ENCODE data around the gene THADA.

The THADA gene

GRCh38 chr2:43328133-43328532 lies 267.7 kb downstream of the THADA start:
- H3K27me3 ChIP-seq (ENCODE audit: low read depth, low read length): no peaks in the 10 kb centered on the region
- TF ChIP-seq CTCF (IDR thresholded peaks at IDR 0.05; ENCODE audit: low read depth, low read length) (no peak), EZH2phosphoT487 (IDR thresholded peaks at IDR 0.05; ENCODE audit: low read depth) (no peak)
- H3K4me2 ChIP-seq (ENCODE audit: low read length): no peak overlapping the region
- no peak overlapping the region for H3K27ac ChIP-seq (ENCODE audit: low read length)
- no peak overlapping the region for H3K9ac ChIP-seq (ENCODE audit: low read length)
- no peak overlapping the region for H2AFZ ChIP-seq (ENCODE audit: low read depth, low read length)
- no peaks in the 10 kb centered on the region for H4K20me1 ChIP-seq (ENCODE audit: insufficient read depth, low read length)
- no peaks in the 10 kb centered on the region for H3K4me1 ChIP-seq (ENCODE audit: low read length)
- H3K9me3 ChIP-seq (ENCODE audit: insufficient read depth, low read length): no peaks in the 10 kb centered on the region
- peaks cover 3% of the 10 kb centered on the region for H3K36me3 ChIP-seq (replicated peaks; ENCODE audit: low read depth, low read length)
- no peaks in the 10 kb centered on the region for H3K79me2 ChIP-seq (ENCODE audit: low read length)
- no peak overlapping the region for H3K4me3 ChIP-seq (ENCODE audit: low read length)

- no peak overlapping the region for H3K27ac ChIP-seq (ENCODE audit: low read length)
- H3K9ac ChIP-seq (ENCODE audit: low read length): no peak overlapping the region
- no peak overlapping the region for H3K4me2 ChIP-seq (ENCODE audit: low read length)
- no peaks in the 10 kb centered on the region for H3K4me1 ChIP-seq (ENCODE audit: low read length)
- no peak overlapping the region for H3K4me3 ChIP-seq (ENCODE audit: low read length)
- no peaks in the 10 kb centered on the region for H3K9me3 ChIP-seq (ENCODE audit: insufficient read depth, low read length)
- peaks cover 3% of the 10 kb centered on the region for H3K36me3 ChIP-seq (replicated peaks; ENCODE audit: low read depth, low read length)
- TF ChIP-seq EZH2phosphoT487 (IDR thresholded peaks at IDR 0.05; ENCODE audit: low read depth): no peak
- no peak for TF ChIP-seq CTCF (IDR thresholded peaks at IDR 0.05; ENCODE audit: low read depth, low read length)
- no peaks in the 10 kb centered on the region for H4K20me1 ChIP-seq (ENCODE audit: insufficient read depth, low read length)
- H2AFZ ChIP-seq (ENCODE audit: low read depth, low read length): no peak overlapping the region
- no peaks in the 10 kb centered on the region for H3K27me3 ChIP-seq (ENCODE audit: low read depth, low read length)
- no peaks in the 10 kb centered on the region for H3K79me2 ChIP-seq (ENCODE audit: low read length)
These were observed 268.7 kb downstream of the THADA start for GRCh38 chr2:43327119-43327518.

- H3K79me2 ChIP-seq (ENCODE audit: low read length): no peaks in the 10 kb centered on the region
- H2AFZ ChIP-seq (ENCODE audit: low read depth, low read length): no peak overlapping the region
- no peak overlapping the region for H3K4me3 ChIP-seq (ENCODE audit: low read length)
- no peak overlapping the region for H3K27ac ChIP-seq (ENCODE audit: low read length)
- peaks cover 3% of the 10 kb centered on the region for H3K36me3 ChIP-seq (replicated peaks; ENCODE audit: low read depth, low read length)
- H4K20me1 ChIP-seq (ENCODE audit: insufficient read depth, low read length): no peaks in the 10 kb centered on the region
- no peaks in the 10 kb centered on the region for H3K9me3 ChIP-seq (ENCODE audit: insufficient read depth, low read length)
- no peaks in the 10 kb centered on the region for H3K27me3 ChIP-seq (ENCODE audit: low read depth, low read length)
- H3K9ac ChIP-seq (ENCODE audit: low read length): no peak overlapping the region
- no peaks in the 10 kb centered on the region for H3K4me1 ChIP-seq (ENCODE audit: low read length)
- no peak for TF ChIP-seq CTCF (IDR thresholded peaks at IDR 0.05; ENCODE audit: low read depth, low read length)
- no peak overlapping the region for H3K4me2 ChIP-seq (ENCODE audit: low read length)
These were observed 269.6 kb downstream of the THADA start for GRCh38 chr2:43326101-43326825.

GRCh38 chr2:43325107-43325811 lies 270.6 kb downstream of the THADA start:
- TF ChIP-seq EZH2phosphoT487 (IDR thresholded peaks at IDR 0.05; ENCODE audit: low read depth) (no peak), CTCF (IDR thresholded peaks at IDR 0.05; ENCODE audit: low read depth, low read length) (no peak)
- no peak overlapping the region for H3K27ac ChIP-seq (ENCODE audit: low read length)

More at GRCh38 chr2:43325107-43325811, 270.6 kb downstream of the THADA start:
- Histone ChIP-seq H3K4me3 (ENCODE audit: low read length) (no peak overlapping the region), H3K9me3 (ENCODE audit: insufficient read depth, low read length) (no peaks in the 10 kb centered on the region), H3K9ac (ENCODE audit: low read length) (no peak overlapping the region), H3K4me1 (ENCODE audit: low read length) (no peaks in the 10 kb centered on the region), H3K79me2 (ENCODE audit: low read length) (no peaks in the 10 kb centered on the region), H3K27me3 (ENCODE audit: low read depth, low read length) (no peaks in the 10 kb centered on the region), H3K4me2 (ENCODE audit: low read length) (no peak overlapping the region), H2AFZ (ENCODE audit: low read depth, low read length) (no peak overlapping the region), H4K20me1 (ENCODE audit: insufficient read depth, low read length) (no peaks in the 10 kb centered on the region), H3K36me3 (replicated peaks; ENCODE audit: low read depth, low read length) (peaks cover 3% of the 10 kb centered on the region)
